Medulla oblongata (tissue), 1 donor: ENCODE data around the gene RRAGD.

Experiments used
- DNase-seq: peaks from one replicate; pipeline ENCODE4 v3.0.0-alpha.2; 2015; ENCODE audit errors: extremely low spot score

The RRAGD gene

DNA sequence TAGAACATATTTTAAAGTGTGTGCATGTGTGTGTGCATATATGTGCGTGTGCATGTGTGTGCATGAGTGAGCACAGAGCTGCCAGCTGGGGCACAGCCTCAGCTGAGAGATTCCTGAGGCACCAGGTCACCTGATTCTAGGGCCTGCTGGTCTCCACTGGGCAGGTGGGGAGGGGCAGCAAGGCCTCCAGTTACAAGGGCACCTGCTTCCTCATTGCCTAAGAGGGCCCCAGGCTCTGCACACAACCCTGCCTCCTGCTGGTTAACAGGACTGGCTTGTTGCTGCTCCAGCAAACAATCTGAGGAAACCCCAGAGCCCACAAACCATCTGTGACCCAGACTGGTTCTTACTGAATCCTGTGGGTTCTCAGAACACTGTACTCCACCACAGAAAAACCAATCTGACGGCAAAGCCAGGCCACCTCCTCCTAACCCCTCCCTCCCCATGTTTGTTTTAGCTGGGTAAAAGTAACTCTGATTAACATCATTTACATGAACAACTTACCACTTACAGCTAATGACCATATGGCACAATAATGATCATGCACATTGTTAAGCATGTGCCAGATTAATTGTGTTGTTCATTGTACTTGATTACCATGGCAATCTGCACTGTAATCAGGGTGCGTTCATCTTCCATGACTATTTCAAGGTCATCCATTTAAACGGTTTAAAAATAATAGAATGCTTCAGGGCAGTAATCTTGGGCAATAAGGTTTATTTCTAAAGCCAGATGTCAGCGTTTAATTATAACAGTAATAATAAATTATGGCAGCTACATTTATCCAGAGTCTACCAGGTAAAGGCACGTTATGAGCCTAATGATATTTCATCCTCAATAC lies 36.4 kb downstream of the RRAGD start:
- no peak for DNase-seq

DNA sequence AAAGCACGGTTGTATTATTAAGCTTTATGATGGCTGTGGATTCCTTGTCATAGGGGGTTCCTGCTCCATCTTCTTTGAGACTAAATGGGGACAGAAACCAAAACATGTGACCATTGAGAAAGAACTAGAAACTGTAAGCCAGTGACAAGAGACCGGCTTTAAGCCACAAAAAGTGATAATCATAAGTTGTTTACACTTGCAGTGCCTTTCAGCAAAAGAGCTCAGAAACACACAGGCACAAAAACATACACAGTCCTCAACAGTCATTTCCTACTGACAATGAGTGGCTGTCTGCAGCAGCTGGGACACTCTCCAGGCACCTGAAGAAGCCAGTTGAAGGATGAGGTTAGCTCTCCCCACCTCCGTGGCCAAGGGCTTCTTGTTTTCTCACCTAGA lies 39.6 kb downstream of the RRAGD start:
- no peak for DNase-seq

DNA sequence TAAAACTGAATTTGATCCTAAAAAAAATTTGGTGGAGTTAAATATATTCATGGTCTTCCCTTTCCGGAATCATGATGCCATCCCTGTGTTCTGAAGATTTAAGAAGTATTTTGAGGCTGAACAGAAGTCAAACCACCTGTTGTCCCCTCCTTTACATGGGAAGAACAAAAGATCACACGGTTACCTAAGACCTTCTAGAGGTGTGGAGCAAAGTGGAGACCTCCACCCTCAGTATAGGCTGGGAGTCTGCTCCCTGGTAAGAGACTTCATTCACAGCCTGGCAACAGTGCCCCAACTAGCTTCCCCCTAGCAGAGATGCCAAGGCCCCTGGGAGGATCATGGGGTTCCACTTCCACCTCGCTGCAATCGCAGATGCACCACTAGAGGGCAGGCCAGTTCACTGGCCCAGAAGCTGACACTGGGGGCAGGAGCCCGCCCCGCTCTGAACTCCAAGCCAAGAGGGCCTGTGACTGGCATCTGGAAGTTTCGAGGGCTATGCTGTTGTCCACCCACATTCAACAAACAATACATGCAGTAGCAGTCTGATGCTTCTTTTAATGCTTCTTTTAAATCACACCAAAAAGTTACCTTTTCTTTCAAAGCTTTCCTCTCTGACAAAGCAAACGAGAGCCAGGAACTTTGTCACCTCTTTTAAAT lies 40.1 kb downstream of the RRAGD start:
- DNase-seq, result peak; percentile 96

DNA sequence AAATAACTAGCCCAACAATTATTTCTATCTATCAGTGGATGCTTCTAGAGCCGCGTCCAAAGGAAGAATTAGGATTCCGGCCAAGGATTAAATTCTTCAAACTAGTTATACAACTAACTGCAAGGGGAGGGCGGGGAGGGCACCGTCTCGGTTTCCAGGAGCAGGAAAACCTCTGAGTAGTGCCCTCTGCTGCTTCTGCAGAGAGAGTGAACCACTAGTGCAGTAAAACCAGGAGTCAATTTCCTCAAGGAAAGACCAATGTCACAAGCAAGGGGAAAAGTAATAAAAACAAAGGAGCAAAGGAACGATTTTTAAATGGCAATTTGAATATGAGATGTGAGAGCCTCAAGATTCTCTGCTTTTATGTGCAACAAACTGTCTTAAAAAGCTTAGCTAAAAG lies 43.1 kb downstream of the RRAGD start:
- peak; percentile 48 for DNase-seq

DNA sequence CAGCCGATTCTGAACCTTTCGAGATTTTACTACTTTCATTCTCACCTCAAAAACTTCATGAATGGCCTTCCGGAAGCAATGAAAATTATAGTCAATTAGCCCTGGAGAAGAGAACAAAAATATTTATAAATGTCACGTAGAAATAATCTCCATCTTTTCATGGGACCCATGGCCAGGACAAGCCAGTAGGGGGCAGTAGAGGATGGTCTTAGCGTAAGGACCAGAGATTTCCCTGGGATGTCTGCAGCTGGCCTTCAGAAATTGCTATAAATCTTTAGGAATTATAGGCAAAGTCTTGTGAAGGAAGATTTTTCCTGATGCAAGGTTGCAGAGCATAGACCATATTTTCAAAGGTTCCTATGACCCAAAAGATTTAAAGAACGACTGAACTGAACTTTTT lies 44.0 kb downstream of the RRAGD start:
- DNase-seq, result peak; percentile 84

DNA sequence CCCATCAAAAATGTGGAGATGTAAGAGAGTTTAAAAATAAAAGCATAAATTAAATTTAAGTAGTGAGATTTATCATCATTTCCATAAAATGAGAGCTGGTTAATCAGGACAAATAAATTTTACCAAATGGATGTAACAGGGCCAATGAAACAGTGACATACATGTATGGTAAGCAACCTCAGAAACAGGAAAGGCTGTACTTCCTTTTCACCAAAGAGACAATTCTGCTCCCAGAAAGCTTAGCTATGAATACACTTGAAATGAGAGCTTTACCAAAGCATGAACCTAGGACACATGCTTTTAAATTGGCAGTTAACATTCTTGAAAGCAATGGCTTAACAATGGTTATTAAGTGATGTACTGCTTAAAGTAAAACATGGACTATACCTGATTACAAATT lies 47.5 kb downstream of the RRAGD start:
- DNase-seq, result no peak

DNA sequence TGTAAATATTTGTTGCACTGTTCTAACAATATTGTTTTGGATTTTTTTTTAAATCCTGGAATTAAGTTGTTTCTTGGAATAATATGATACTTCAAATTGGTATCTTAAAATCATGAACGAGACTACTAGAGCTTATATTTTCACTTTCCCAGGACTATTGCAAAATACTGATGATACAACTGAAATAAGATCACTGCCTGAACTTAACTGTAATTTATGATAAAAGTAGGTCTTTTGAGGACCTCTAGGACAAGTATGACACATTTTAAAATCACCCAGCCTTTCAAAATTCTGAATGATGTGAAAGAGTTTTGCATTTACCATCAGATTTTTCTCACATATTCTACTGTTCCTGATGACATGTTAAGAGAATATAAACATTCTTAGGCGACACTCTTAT lies 50.9 kb downstream of the RRAGD start:
- no peak for DNase-seq

DNA sequence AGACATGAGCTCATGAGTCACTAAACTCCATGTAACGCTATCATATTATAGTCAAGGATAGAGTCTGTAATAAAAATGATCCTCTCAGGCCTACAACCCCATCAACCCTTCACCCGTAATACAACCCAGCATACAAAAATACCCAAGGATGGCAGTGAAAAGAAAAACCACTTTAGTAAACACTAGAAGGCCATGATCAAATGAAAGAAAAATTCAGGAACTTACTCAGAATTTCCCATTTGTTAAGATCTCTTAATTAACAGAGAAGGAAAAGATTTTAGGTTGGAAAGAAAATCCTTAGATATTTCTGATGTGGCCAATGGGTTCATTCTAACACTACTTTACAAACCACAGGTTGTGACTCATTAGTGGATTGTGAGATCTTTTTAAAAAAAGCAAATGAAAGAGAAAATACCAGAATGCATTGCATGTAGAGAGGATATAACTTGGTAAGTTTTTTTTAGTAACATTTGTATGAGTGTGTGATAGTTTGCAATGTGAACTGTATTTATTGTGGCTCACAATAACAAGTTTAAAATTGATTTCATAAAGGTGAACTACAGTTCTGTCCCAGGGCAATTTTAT lies 51.6 kb downstream of the RRAGD start:
- no peak for DNase-seq

DNA sequence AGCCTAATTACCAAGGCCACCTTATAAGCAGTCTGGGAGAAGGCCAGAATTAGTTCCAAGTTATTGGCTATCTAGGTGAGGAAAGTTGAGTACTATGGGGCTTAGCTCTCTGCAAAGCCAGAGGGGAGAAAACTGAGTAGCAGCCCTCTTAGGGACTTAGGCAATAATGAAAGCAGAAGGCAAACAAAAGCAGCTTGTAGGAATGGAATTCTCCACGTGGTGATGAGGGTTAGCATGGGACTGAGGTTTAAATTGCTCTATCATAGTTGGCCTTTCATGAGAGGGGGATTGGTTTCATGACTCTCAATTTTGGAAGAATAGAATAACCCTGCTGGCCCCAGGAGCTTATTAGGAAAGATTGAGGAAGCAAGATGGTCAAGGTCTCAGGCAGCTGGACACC lies 52.5 kb downstream of the RRAGD start:
- no peak for DNase-seq

DNA sequence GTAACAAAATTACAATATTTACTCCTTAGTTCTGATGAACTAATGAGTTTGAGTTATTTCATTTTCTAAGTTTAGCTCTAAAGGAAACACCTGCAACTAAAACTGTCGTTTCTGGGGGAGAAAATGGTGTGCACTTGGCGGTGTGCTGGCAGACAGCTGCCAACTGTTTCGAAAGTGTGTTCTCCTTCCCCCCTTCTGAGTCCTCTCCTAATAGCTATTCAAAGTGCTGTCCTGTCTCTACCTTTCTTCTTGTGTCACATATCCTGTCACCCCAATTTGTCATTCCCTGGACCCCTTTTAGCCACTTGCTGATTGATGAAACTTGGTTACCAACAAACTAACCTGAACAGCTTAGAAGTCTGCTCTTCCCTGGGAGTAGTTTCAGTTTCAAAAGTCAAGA lies 54.7 kb downstream of the RRAGD start:
- DNase-seq, result no peak

DNA sequence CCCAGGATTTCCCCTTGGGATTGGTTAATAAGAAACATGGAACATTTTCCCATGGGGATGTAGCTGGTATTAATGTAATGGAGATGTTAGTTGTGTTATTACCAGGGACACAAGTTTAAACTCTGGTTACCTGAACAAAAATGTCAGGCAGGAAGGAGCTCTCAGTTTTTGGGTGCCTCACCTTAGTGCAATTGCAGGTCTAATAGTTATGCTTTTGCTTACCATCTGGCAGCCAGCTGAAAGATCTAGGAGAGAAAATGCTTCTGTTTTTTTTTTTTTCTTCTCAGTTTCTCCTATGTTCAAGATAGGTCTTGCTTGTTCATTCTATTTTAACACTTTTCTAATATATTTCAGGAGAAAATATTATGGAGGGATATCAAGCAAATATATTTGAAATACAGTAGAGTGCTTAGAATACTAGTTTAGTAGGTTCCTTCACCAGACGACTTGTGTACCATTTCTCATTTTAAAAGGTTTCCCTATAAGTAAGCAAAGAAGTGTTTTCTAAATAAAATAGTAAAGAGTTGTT lies 55.4 kb downstream of the RRAGD start:
- no peak for DNase-seq

DNA sequence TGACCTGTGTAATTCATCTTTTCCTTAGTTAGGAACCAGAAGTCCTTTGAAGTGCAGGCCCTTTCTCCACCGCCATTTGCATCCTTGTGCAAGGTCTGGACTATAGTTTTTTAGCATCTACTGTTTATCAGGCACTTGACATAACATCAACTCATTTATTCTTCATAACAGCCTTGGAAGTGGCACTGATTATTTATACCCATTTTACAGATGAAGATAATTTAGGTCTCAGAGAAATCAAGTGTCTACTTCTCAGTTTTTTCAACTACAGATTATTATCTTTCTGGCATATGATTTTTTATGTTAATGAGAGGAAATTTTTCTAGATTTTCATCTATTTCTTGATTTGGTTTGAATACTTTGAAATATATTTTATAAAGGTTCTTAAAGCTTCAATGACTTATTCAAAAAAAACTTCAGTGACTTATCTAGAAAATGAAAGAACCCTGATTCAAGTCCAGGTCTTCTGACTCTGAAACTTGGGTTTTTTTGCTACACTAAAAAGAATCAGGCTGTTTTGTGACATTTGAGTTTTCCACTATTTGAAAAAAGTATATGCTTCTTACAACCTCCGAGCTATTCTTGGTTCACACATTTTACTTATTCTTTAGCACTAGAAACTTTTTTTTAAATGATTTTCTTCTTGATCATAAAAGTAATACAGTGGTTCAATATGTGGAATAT lies 56.4 kb downstream of the RRAGD start:
- no peak for DNase-seq

DNA sequence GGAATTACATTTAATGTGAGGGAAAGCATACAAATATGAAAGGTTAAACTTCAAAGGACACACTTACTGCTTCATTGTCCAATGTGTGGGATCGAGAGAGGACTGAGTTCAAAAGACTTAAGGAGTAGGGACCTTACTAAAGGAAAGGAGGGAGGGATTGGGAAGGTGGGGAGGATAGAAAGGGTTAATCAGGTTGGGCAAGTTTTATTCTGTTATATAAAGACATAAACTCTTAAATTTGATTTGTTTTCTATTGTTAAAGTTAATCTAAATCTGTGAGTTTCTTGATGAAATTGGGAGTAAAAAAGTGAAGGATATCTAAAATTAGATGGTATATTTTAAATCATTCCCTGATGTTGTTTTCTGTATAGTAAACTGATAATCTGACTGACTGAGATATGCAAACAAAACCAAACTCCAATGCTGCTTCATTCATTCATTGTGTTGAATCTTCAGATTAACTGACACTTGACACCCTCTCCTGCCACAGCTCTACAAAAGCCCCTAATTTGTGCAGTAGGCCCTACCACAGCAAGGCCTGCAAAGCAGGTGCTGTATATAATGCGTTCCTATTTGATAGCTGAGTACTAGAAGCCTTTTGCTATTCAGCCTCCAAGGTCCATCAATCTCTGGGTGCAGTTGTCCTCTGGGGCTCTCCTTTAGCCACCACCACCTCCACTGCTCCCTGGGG lies 58.2 kb downstream of the RRAGD start:
- DNase-seq, result no peak

DNA sequence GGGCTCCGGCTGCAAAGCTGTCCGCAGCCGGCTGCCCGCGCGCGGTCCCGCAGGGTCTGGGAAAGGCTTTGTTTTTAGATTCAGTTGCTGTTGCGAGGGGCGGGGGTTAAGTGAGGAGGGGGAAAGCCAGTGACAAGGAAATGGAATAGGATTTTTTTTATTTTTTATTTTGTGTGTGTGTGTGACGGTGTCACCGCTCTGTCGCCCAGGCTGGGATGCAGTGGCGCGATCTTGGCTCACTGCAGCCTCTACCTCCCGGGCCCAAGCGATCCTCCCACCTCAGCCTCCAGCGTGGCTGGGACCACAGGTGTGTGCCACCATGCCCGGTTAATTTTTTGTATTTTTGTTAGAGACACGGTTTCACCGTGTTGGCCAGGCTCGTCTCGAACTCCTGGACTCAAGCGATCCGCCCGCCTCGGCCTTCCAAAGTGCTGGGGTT lies 58.9 kb downstream of the RRAGD start:
- no peak for DNase-seq

DNA sequence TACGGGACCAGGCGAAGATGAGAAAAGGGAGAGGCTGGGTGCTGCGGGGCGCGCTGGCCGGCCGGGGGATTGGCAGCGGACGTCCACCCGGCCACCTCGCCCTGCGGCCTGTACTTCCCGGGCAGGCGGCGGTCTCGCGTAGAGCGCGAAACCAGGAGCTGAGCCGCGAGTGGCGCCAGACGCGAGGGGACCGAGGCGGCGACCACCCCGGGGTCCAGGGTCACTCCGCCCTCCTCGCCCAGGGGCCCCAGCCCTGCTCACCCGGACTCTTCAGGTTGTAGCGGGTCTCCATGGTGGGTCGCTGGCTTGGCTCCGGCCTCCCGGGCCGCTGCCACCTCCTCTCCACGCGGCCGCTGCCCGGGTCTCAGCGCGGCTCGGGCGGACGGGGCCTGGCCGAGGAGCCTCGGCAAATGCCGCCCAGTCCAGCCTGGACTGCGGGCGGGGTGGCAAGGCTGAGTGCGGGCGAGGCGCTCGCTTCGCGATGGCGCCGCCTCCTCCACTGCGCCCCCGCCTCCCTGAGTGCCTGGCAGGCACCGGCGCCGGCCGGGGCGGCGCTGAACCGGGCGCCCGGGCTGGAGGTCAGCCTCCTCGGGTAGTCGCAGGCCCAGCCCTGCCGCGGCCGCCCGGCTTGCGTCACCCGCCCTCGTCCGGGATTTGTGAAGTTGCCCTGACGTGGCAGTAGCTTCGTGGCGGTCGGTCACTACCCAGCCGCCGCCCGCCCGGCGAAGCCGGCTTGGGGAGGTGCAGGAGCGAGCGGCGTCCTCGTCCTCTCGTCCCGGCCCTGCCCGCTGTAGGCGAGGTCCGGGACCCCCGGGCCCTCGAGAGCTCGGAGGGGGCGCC lies 59.6 kb downstream of the RRAGD start, which contains the start of gene UBE2J1:
UBE2J1 (minus strand) TSS at position 445 of the 840 bp plus-strand sequence; CDS start at position 292, 153 bp downstream.
- peak; percentile 90 for DNase-seq

DNA sequence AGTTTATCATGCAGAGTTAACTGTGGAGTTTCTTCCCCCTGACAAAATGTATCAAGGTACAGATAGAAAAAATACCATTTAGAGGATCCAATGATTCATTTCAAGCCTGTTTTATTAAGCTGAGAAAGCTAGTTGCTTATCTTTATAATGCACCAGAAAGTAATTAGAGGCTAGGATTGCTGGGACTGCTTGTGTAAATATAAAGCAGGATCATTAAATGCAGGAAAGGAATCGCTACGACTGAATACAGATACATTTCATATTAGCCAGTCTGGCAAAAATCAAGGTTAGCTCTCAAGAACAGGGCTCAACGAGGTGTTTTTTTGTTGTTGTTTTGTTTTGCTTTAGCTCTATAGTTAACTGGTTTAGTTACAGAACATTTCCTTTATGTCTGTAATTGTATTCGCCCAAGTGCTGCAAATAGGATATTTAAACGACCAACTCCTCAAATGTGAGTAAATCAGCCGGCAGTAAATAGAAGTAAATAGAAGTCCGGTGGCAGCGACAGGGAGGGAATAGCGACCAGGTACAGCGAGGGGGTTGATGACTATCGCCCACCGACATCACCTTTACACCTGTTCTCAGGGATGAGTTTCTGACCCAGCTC lies 60.3 kb downstream of the RRAGD start:
- DNase-seq, result peak; percentile 39

DNA sequence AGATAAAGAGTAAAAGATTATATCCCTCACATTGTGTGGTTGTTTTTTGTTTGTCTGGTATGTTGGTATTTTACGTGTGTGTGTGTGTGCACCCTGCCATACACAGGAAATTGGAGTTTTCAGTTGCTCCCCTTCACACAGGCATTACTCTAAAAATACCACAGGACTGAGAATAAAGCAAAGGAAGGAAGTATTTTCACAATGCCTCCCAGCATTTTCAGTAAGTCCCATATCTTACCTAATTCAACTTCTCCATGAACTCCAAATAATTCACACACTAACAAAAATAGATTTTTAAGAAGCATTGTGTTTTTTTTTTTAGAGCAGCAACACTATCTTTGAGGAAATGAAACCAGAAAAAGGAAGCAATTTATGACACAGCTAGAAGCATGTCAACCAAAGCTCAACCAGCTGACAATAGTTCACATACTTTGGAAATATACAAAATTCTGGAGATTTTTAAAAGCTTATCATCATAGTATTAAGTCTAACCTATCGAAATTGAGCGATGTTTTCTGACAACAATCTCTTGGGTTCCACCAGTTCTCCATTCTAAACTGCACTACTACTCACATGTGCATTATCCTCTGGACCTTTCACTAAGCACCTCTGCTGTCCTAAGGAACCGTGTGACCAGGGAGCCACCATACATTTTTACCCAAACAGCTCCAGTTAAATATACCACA lies 61.6 kb downstream of the RRAGD start:
- peak; percentile 67 for DNase-seq

DNA sequence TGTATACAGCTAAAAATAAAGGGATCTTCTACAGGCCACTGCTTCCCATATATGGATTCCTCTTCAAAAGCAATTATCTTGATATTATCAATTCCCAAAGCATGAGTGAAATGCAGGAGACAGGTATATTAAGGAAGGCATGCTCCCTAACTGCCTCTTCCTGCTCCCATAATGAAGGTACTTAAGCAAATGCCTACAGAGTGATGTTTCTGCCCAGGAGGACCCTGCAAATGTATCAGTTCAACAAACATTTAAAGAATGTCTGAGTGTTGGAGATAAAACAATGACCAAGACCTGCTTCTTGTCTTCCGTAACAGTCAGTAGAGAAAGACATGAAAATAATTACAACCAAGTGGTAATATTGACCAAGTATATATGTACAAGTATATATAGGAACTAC lies 63.7 kb downstream of the RRAGD start:
- no peak for DNase-seq

DNA sequence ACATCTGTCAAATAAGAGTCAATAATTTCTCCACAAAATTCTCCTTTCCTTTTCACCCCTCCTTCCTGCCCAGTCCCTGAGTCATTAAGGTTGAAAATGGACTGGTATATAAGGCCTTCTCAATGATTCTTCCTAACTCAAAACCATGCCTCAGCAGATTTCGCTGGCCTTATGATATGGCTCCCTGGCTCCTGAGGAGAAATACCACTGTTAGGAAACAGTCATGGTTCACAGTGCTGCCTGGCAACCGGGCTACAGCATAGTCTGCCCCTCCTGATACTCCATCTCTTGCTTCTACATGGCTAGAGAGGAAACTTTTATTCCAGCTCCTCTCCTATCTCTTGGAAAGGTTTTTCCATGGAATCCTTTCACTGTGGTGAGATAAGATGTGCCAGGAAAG lies 64.2 kb downstream of the RRAGD start:
- DNase-seq, result no peak
